ENCODE data around the gene BOD1L1. TPM values are rescaled to one million over a fixed set of nuclear protein-coding genes. Genes with fewer than 3 reads are reported as not detected.

The BOD1L1 gene
- total RNA-seq, 1 donor from 2014 or later, result 37.0 TPM

DNA sequence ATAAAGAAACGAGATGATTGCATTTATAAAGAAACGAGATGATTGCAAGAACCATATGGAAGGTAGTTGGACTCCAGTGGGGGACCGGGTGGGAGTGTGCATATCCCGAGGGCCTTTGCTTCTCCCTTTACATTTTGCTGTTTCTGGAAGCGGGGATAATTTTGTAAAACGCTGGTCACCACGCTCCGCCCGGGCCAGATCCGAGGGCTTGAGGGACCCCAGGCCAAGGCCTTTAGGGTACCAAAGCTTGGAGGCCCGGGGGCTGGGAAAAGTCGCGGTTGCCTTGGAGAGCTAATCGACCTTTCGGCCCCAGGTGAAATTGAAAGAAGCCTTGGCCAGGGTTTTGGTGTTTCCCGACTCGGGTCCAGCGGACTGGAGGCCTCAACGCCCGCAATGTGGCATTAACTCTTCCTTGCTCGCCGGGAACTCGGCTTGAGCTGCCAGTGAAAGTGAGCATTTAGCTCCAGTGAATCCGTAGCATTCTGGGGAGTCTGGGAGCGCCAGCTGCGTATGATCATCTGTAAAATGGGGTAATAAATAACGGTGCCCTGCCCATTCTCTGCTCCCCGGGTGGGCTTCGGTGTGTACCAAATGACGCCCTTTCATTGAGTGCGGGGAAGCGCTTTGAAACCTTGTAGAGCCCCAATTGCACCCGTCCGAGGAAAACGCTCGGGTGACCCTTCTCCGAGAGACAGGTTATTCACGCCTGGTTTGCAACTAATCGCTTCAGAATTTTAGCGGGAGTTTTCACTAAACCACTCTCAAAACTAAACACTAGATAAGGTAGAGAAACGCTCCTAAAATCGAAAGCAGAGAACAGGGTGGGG, 87.7 kb downstream of the BOD1L1 start:
- peak; percentile 64 for DNase-seq (ENCODE audit: extremely low spot score, unreplicated experiment)
- Mint-ChIP-seq H3K9me3 (no peaks in the 10 kb centered on the region), H3K27me3 (peaks cover 88% of the 10 kb centered on the region), H3K36me3 (no peaks in the 10 kb centered on the region), H3K4me3 (peak overlapping the region; percentile 39), H3K4me1 (ENCODE audit: unreplicated experiment) (peaks cover 4% of the 10 kb centered on the region), H3K27ac (no peak overlapping the region)
- TF ChIP-seq, protein P1, sequence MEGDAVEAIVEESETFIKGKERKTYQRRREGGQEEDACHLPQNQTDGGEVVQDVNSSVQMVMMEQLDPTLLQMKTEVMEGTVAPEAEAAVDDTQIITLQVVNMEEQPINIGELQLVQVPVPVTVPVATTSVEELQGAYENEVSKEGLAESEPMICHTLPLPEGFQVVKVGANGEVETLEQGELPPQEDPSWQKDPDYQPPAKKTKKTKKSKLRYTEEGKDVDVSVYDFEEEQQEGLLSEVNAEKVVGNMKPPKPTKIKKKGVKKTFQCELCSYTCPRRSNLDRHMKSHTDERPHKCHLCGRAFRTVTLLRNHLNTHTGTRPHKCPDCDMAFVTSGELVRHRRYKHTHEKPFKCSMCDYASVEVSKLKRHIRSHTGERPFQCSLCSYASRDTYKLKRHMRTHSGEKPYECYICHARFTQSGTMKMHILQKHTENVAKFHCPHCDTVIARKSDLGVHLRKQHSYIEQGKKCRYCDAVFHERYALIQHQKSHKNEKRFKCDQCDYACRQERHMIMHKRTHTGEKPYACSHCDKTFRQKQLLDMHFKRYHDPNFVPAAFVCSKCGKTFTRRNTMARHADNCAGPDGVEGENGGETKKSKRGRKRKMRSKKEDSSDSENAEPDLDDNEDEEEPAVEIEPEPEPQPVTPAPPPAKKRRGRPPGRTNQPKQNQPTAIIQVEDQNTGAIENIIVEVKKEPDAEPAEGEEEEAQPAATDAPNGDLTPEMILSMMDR (conservative IDR thresholded peaks at IDR 0.05), result no peak

GRCh38 chr4:13539047-13539618, 88.4 kb downstream of the BOD1L1 start:
- peaks cover 94% of the 10 kb centered on the region for H3K27me3 Mint-ChIP-seq
- H3K36me3 Mint-ChIP-seq, result no peaks in the 10 kb centered on the region
- H3K4me1 Mint-ChIP-seq (ENCODE audit: unreplicated experiment), result peaks cover 6% of the 10 kb centered on the region
- no peak overlapping the region for H3K27ac Mint-ChIP-seq
- TF ChIP-seq, protein P1 (conservative IDR thresholded peaks at IDR 0.05), result no peak
- H3K9me3 Mint-ChIP-seq, result no peaks in the 10 kb centered on the region
- peak overlapping the region; percentile 45 for H3K4me3 Mint-ChIP-seq
- no peak for DNase-seq (ENCODE audit: extremely low spot score, unreplicated experiment)

DNA sequence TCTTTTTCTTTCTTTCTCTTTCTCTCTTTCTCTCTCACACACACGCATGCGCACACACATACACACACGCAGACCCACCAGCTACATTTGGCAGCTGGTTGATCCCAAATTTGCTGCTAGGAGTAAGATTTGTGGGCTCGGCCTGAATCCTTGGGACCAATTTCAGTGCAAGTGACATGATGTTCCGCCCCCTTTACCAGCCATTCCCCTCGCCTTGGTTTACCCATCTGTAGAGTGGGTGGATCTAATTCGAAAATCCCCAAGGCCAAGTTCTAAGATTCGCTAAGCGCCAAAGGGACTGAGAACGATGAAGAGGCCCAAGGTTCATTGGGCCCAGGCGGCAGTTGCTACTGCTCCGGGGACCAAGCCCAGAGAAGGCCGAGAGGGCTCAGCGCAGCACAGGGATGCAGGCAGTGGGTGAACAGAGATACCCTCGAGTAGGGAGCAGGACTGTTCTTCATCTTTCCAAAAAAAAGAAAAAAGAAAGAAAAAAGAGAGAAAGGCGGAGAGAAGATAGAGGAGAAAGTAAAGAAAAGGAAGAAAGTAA, 89.0 kb downstream of the BOD1L1 start:
- no peaks in the 10 kb centered on the region for H3K36me3 Mint-ChIP-seq
- H3K9me3 Mint-ChIP-seq, result no peaks in the 10 kb centered on the region
- H3K27me3 Mint-ChIP-seq, result peaks cover 97% of the 10 kb centered on the region
- H3K27ac Mint-ChIP-seq, result no peak overlapping the region
- peaks cover 9% of the 10 kb centered on the region for H3K4me1 Mint-ChIP-seq (ENCODE audit: unreplicated experiment)
- DNase-seq (ENCODE audit: extremely low spot score, unreplicated experiment), result no peak
- H3K4me3 Mint-ChIP-seq, result peak overlapping the region; percentile 28
- TF ChIP-seq, protein P1 (conservative IDR thresholded peaks at IDR 0.05), result no peak

- peak; percentile 50 for DNase-seq (ENCODE audit: extremely low spot score, unreplicated experiment)
- Mint-ChIP-seq H3K27ac (no peak overlapping the region), H3K9me3 (no peaks in the 10 kb centered on the region), H3K36me3 (no peaks in the 10 kb centered on the region), H3K4me1 (ENCODE audit: unreplicated experiment) (peaks cover 9% of the 10 kb centered on the region), H3K27me3 (peaks cover 96% of the 10 kb centered on the region), H3K4me3 (no peak overlapping the region)
- TF ChIP-seq, protein P1 (conservative IDR thresholded peaks at IDR 0.05), result no peak
These were observed 89.7 kb downstream of the BOD1L1 start for GRCh38 chr4:13537832-13538177.

- peak; percentile 63 for DNase-seq (ENCODE audit: extremely low spot score, unreplicated experiment)
- H3K9me3 Mint-ChIP-seq, result no peaks in the 10 kb centered on the region
- peaks cover 9% of the 10 kb centered on the region for H3K4me1 Mint-ChIP-seq (ENCODE audit: unreplicated experiment)
- H3K27me3 Mint-ChIP-seq, result peaks cover 97% of the 10 kb centered on the region
- TF ChIP-seq, protein P1 (conservative IDR thresholded peaks at IDR 0.05), result no peak
- H3K36me3 Mint-ChIP-seq, result no peaks in the 10 kb centered on the region
- no peak overlapping the region for H3K27ac Mint-ChIP-seq
- H3K4me3 Mint-ChIP-seq, result no peak overlapping the region
These were observed 90.3 kb downstream of the BOD1L1 start for GRCh38 chr4:13537011-13537831.
